Kidney (tissue), 14 donors: ENCODE data around the gene MPC1L. TPM values are rescaled to one million over a fixed set of nuclear protein-coding genes. Genes with fewer than 3 reads are reported as not detected.

Experiments
- DNase-seq, 5 donors: peaks; one replicate each; pipeline ENCODE4 v3.0.0-alpha.2; 2013 to 2020
- FAIRE-seq: peaks from 2 replicates; lab custom pipeline; 2012; peaks lifted over from hg19 to GRCh38; lab: Jason Lieb, UNC
- H3K27ac ChIP-seq, 2 donors: one replicate each; pipeline ENCODE4 v1.7.0; 2013; ENCODE audit warnings: low read depth in 2 of 2, low read length in 2 of 2, inconsistent platforms in 1 of 2
- H3K27me3 ChIP-seq: one replicate; pipeline ENCODE4 v1.7.1; 2013; ENCODE audit warnings: low read length, inconsistent platforms; ENCODE audit not compliant: control insufficient read depth, insufficient read depth
- H3K36me3 ChIP-seq, 3 donors: one replicate each; pipeline versions ENCODE4 v1.7.0 to v1.7.1; 2013; ENCODE audit warnings: low read length in 3 of 3, control low read depth in 1 of 3, inconsistent platforms in 1 of 3; ENCODE audit not compliant: insufficient read depth in 3 of 3, control insufficient read depth in 2 of 3
- H3K4me1 ChIP-seq, 3 donors: one replicate each; pipeline versions ENCODE4 v1.7.0 to v1.7.1; 2013; ENCODE audit warnings: low read length in 3 of 3, inconsistent platforms in 1 of 3, low read depth in 1 of 3; ENCODE audit not compliant: control insufficient read depth in 2 of 3, insufficient read depth in 2 of 3
- H3K4me3 ChIP-seq, 3 donors: one replicate each; pipeline versions ENCODE4 v1.7.0 to v1.8.1; 2013; ENCODE audit warnings: low read length in 3 of 3, control low read depth in 1 of 3, inconsistent platforms in 1 of 3
- H3K9ac ChIP-seq, 3 donors: one replicate each; pipeline versions ENCODE4 v1.7.0 to v1.7.1; 2013; ENCODE audit warnings: low read length in 3 of 3, control low read depth in 1 of 3, inconsistent platforms in 1 of 3
- H3K9me3 ChIP-seq, 3 donors: one replicate each; pipeline versions ENCODE4 v1.7.0 to v1.7.1; 2013; ENCODE audit warnings: low read length in 3 of 3, control low read depth in 1 of 3, inconsistent platforms in 1 of 3; ENCODE audit not compliant: control insufficient read depth in 2 of 3, insufficient read depth in 1 of 3
- intact Hi-C: fragments of 100-400 bp; cut with DNase I; formaldehyde crosslinking; loops from one replicate; pipeline ENCODE4 v1.11.1; 2022
- polyA plus RNA-seq: library from polyadenylated mRNA; stranded (reverse); fragments of 350-450 nt; fragmentation: Illumina TruSeq; extraction: RNeasy Lipid Tissue Mini Kit (QIAGEN cat#74804); gene quantifications from one replicate; pipeline ENCODE4 v1.2.3, GENCODE V29; 2014; ENCODE audit warnings: low read depth, low replicate concordance; ENCODE audit not compliant: insufficient read depth
- total RNA-seq: library from RNA; stranded (reverse); fragmentation: NEBNext Ultra II Directional; extraction: Animal tissue kit (Norgen Biotek cat#: 25700); gene quantifications from one replicate; pipeline ENCODE4 v1.2.1, GENCODE V29; 2021
- TF ChIP-seq, protein P1 (sequence below): IDR thresholded peaks from 3 replicates; pipeline ENCODE4 v1.5.1; 2012; ENCODE audit warnings: mild to moderate bottlenecking, moderate library complexity, borderline replicate concordance; ENCODE audit not compliant: insufficient read depth; ENCODE audit errors: extremely low read depth
- donor health status: control.
- donor health status: control.
- donor health status: control.
- donor health status: control.
- donor health status: control.
- donor health status: DM: yes; HTN: yes; CAD: no.
- donor health status: Normal renal cell carcinoma (clear cell type).

The MPC1L gene
- total and polyA plus RNA-seq, 2 donors from 2014 or later = not detected

DNA sequence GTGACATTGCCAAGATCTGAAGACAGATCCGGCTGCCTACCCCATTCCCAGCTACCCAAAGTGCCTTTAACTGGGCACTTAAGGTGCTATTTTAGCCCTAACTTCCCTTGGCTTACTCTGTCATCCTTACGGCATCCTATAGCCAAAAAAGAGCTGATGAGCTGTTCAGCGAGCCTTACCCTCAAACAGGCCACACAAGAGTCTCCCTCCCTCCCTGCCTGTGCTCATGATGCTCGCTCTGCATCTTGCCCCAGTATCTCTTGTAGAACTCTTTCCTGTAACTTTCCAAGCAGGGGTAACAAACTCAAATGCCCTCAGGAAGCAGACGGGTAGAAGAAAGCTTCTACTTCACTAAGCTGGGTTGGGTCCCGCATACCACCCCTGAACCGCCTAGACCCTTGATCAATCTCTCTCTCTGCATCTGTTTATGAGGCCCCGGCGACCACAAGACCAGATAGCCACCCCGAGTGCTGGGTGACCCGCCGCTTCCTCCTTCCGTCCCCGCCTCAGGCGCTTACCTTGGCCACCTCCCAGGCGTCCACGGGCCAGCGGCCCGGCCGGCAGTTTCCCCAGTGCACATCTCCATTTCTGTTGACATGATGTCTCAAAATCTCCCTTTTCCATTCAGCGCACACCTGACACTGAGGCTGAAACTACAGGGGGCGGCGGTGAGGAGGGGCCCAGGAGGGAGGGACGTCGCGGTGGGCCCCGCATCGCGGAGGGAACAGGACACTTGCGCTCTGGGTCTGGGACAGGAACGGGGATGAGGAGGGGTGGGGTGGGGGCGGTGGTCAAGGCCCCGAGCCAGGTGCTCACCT, 23.5 kb downstream of the MPC1L start:
- H3K4me1 ChIP-seq = peaks cover 0 to 9% (median 0%) of the 10 kb centered on the region in 3 donors
- FAIRE-seq (no peak), DNase-seq (peak; percentile 16 to 89 (median 39))
- H3K9ac ChIP-seq = peak overlapping the region; percentile 38 to 77 (median 71)
- peak overlapping the region; percentile 80 to 84 for H3K27ac ChIP-seq
- H3K27me3 ChIP-seq = peaks cover 14% of the 10 kb centered on the region
- no peaks in the 10 kb centered on the region for H3K9me3 ChIP-seq
- H3K36me3 ChIP-seq = no peaks in the 10 kb centered on the region
- TF ChIP-seq, protein P1, sequence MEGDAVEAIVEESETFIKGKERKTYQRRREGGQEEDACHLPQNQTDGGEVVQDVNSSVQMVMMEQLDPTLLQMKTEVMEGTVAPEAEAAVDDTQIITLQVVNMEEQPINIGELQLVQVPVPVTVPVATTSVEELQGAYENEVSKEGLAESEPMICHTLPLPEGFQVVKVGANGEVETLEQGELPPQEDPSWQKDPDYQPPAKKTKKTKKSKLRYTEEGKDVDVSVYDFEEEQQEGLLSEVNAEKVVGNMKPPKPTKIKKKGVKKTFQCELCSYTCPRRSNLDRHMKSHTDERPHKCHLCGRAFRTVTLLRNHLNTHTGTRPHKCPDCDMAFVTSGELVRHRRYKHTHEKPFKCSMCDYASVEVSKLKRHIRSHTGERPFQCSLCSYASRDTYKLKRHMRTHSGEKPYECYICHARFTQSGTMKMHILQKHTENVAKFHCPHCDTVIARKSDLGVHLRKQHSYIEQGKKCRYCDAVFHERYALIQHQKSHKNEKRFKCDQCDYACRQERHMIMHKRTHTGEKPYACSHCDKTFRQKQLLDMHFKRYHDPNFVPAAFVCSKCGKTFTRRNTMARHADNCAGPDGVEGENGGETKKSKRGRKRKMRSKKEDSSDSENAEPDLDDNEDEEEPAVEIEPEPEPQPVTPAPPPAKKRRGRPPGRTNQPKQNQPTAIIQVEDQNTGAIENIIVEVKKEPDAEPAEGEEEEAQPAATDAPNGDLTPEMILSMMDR = no peak
- intact Hi-C loops = no loop called here
- peak overlapping the region; percentile 65 to 79 (median 75) for H3K4me3 ChIP-seq

DNA sequence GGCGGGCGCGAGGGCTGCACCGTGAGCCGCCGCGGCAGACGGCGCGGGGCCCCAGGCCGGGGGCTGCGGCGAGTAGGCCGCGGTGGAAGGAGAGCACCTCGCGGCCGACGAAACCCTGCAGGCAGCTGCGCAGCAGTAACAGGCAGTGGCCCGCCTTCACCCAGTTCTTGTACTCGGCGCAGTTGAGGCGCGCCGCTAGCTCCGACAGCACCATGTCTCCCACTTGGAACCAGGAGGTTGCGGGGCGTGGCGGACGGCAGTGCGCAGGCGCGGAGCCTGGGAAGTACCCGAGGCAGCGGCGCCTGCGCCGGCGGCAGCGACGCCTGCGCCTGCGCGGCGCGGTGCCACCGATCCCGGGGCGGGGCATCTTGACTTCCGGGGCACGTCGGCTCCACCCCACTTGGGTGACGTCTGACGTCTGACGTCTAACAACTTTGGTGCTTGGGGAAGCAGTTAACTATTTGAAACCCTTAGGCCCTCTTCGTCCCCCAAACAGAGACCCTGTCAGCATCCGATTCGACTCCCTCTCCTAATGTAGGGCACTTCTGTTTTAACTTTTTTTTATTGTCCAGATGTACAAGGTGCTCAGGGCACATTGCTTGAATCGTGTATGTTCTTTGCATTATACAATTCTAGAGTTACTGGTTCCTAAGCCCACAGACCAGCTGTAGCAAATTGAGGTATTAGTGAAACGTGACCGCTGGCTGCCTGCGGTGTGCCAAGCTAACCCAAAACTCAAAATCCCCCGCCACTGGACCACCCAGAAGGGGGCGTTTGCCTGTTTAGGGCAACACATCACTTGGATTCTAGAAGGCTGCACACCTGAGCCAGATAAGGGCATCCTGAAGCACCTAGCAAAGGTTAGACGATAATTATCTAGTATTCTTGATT, 24.3 kb downstream of the MPC1L start, which contains the start of gene CXorf38:
Gene CXorf38, minus strand, starts transcription at position 255 of the 891 bp plus-strand sequence. Its CDS starts 41 bp downstream, at position 214.
- H3K4me3 ChIP-seq = peak within 1 kb of the TSS; percentile 65 to 79 (median 75)
- FAIRE-seq = no peak
- intact Hi-C loops = no loop called here
- peak; percentile 93 to 98 (median 95) for DNase-seq
- peaks cover 14% of the 10 kb centered on the region for H3K27me3 ChIP-seq
- peak within 1 kb of the TSS; percentile 80 to 84 for H3K27ac ChIP-seq
- TF ChIP-seq, protein P1 = no peak
- no peaks in the 10 kb centered on the region for H3K36me3 ChIP-seq
- H3K9me3 ChIP-seq = no peaks in the 10 kb centered on the region
- H3K4me1 ChIP-seq = peaks cover 0 to 9% (median 0%) of the 10 kb centered on the region in 3 donors
- H3K9ac ChIP-seq = peak within 1 kb of the TSS; percentile 38 to 77 (median 71)

DNA sequence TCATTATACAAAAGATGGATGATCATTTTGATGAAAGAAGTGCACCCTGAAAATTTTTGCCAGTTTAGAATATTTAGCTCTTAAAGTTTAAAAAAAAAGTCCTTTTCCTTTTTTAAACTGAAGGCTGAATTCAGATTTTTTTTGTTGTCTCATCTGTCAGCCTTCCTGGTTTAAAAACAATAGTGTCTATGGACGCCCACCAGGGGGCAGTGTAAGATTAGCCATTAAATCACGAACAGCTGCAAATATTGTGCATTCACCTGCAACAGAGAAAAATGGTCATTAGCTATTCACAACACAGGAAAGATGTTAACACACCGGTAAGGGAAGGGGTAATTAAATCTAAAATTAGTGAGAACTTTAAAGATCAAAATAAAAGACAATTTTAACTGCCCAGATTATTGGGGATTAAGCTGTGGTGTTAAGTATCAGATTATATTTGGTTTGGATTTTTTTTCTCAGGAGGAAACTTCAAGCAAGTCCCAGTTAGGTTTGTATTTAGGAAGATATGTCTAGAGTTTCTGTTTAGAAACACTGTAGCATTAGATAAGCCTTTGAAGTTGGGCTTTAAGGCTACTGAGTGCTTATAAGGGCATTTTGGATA, 28.5 kb downstream of the MPC1L start:
- intact Hi-C loops = no loop called here
- Histone ChIP-seq H3K9ac (no peak overlapping the region), H3K27me3 (peaks cover 10% of the 10 kb centered on the region), H3K9me3 (no peaks in the 10 kb centered on the region), H3K4me1 (no peaks in the 10 kb centered on the region), H3K27ac (no peak overlapping the region), H3K36me3 (no peaks in the 10 kb centered on the region), H3K4me3 (no peak overlapping the region)
- DNase-seq = peak in 4 of 5 donors; percentile 58 to 78 (median 76)
- FAIRE-seq = peak; percentile 97
- TF ChIP-seq, protein P1 = peak; percentile 64
